Endothelial cell of umbilical vein (primary cell): ENCODE measurements around the gene SAMD4B. TPM values are rescaled to one million over a fixed set of nuclear protein-coding genes. Genes with fewer than 3 reads are reported as not detected.
A peak's percentile ranks its signal among the peaks of the same experiment; 100 is the strongest.

ENCODE experiments used
- BruUV-seq: library from RNA; stranded (reverse); fragments of 400-500 nt; replicated peaks from 2 replicates; lab custom pipeline; 2021; lab: Mats Ljungman, UMichigan
- CTCF ChIA-PET: fragments of 300-600, 350-600 bp; sonication (Branson Sonifier 250); formaldehyde crosslinking; loops from one replicate; lab custom pipeline; 2021; ENCODE audit warnings: antibody characterized with exemption, inconsistent platforms; lab: Charles Lee
- POLR2A ChIA-PET: fragments of 300-600, 350-600 bp; sonication (Branson Sonifier 250); formaldehyde crosslinking; loops from one replicate; lab custom pipeline; 2021; ENCODE audit warnings: antibody characterized with exemption, inconsistent platforms; lab: Charles Lee
- DNase-seq: peaks from one replicate; pipeline ENCODE4 v3.0.0-alpha.2; 2011; ENCODE audit warnings: low read depth, low spot score
- FAIRE-seq: peaks from 2 replicates; lab custom pipeline; 2011; peaks lifted over from hg19 to GRCh38; lab: Jason Lieb, UNC
- H2AFZ ChIP-seq: 2 replicates; pipeline ENCODE4 v1.6.0; 2012; ENCODE audit warnings: low read depth, low read length, control low read depth, inconsistent platforms
- H3K27ac ChIP-seq: 2 replicates; pipeline ENCODE4 v1.5.1; 2011; ENCODE audit warnings: low read depth, mild to moderate bottlenecking, control low read depth, low read length, moderate library complexity; ENCODE audit not compliant: insufficient read depth
- H3K27me3 ChIP-seq, 2 experiments: 2 replicates each; pipeline versions ENCODE4 v1.6.0 to v1.6.1; 2011; ENCODE audit warnings: low read length in 2 of 2, mixed read lengths in 1 of 2; ENCODE audit not compliant: control insufficient read depth in 2 of 2, insufficient read depth in 2 of 2
- H3K36me3 ChIP-seq, 2 experiments: 2 replicates in 1 of 2; 3 replicates in 1 of 2; pipeline ENCODE4 v1.5.1; 2011; ENCODE audit warnings: low read length in 2 of 2, mild to moderate bottlenecking in 1 of 2, moderate library complexity in 1 of 2; ENCODE audit not compliant: control insufficient read depth in 2 of 2, insufficient read depth in 2 of 2; ENCODE audit errors: extremely low read depth in 1 of 2
- H3K4me1 ChIP-seq: 3 replicates; pipeline ENCODE4 v1.5.1; 2011; ENCODE audit warnings: mild to moderate bottlenecking, low read length; ENCODE audit not compliant: control insufficient read depth, insufficient read depth; ENCODE audit errors: extremely low read depth
- H3K4me2 ChIP-seq: 2 replicates; pipeline ENCODE4 v1.6.1; 2011; ENCODE audit warnings: low read length, control low read depth, mixed read lengths; ENCODE audit not compliant: insufficient read depth
- H3K4me3 ChIP-seq, 3 experiments: fragments of 200-600 bp in 1 of 3; sonication (generic), shearing (Covaris generic) in 1 of 3; replicated peaks in 1 of 3; 2 replicates each; pipeline ENCODE4 v1.5.1; 2011 to 2016; ENCODE audit warnings: control low read depth in 3 of 3, low read length in 3 of 3, mild to moderate bottlenecking in 2 of 3, inconsistent platforms in 1 of 3, low read depth in 1 of 3, moderate library complexity in 1 of 3; ENCODE audit not compliant: insufficient read depth in 1 of 3
- H3K79me2 ChIP-seq: 2 replicates; pipeline ENCODE4 v1.6.0; 2012; ENCODE audit warnings: low read length, inconsistent platforms; ENCODE audit not compliant: control insufficient read depth, insufficient read depth
- H3K9ac ChIP-seq: replicated peaks from 2 replicates; pipeline ENCODE3; 2011; ENCODE audit warnings: low read length, control low read depth; ENCODE audit not compliant: insufficient read depth; ENCODE audit errors: extremely low read depth
- H3K9me1 ChIP-seq: replicated peaks from 3 replicates; pipeline ENCODE4 v1.6.0; 2011; ENCODE audit warnings: mild to moderate bottlenecking, low read length; ENCODE audit not compliant: control insufficient read depth, insufficient read depth; ENCODE audit errors: extremely low read depth
- H3K9me3 ChIP-seq: replicated peaks from 2 replicates; pipeline ENCODE4 v1.5.1; 2012; ENCODE audit warnings: low read length, inconsistent platforms; ENCODE audit not compliant: control insufficient read depth, insufficient read depth
- H4K20me1 ChIP-seq: replicated peaks from 2 replicates; pipeline ENCODE3; 2011; ENCODE audit warnings: mild to moderate bottlenecking, low read length; ENCODE audit not compliant: control insufficient read depth, insufficient read depth; ENCODE audit errors: extremely low read depth
- EZH2 ChIP-seq: IDR thresholded peaks from 2 replicates; pipeline ENCODE4 v1.6.1; 2012; ENCODE audit warnings: borderline replicate concordance, low read depth, mild to moderate bottlenecking, moderate library complexity, low read length, inconsistent platforms; ENCODE audit not compliant: severe bottlenecking
- FOS ChIP-seq: IDR thresholded peaks from 2 replicates; pipeline ENCODE4 v1.6.1; 2011; ENCODE audit warnings: mild to moderate bottlenecking, low read length, moderate library complexity, borderline replicate concordance; ENCODE audit not compliant: insufficient read depth
- GATA2 ChIP-seq: IDR thresholded peaks from 2 replicates; pipeline ENCODE4 v1.7.0; 2011; ENCODE audit warnings: low read depth, mild to moderate bottlenecking, moderate library complexity, mixed read lengths, low read length; ENCODE audit not compliant: insufficient read length, insufficient read depth
- JUN ChIP-seq: IDR thresholded peaks from 2 replicates; pipeline ENCODE4 v1.6.1; 2011; ENCODE audit warnings: borderline replicate concordance, low read depth; ENCODE audit not compliant: insufficient read length, insufficient read depth
- MYC ChIP-seq: IDR thresholded peaks from one replicate; pipeline ENCODE4 v1.6.1; 2011; ENCODE audit warnings: mild to moderate bottlenecking, low read depth, low read length
- POLR2A ChIP-seq: IDR thresholded peaks from 2 replicates; pipeline ENCODE4 v1.6.1; 2012; ENCODE audit warnings: low read depth, mild to moderate bottlenecking, control low read depth, low read length
- POLR2AphosphoS5 ChIP-seq: IDR thresholded peaks from 2 replicates; pipeline ENCODE4 v1.6.1; 2012; ENCODE audit warnings: low read depth, mild to moderate bottlenecking, control low read depth, low read length, moderate library complexity; ENCODE audit not compliant: insufficient read depth
- dilution Hi-C: fragments of 300-500 bp; cut with MboI; formaldehyde crosslinking; loops from one replicate; pipeline ENCODE4 v1.15.0; 2019; ENCODE audit warnings: low sequenced_read_pairs; ENCODE audit not compliant: extremely low pct_ligation_motif_present
- intact Hi-C: fragments of 100-400 bp; cut with micrococcal nuclease; formaldehyde crosslinking; loops from one replicate; pipeline ENCODE4 v1.10.0; 2022
- polyA plus RNA-seq, 4 experiments: library from polyadenylated mRNA; depleted of rRNA in 3 of 4; stranded (reverse) in 3 of 4; unstranded in 1 of 4; fragments of >200 nt; gene quantifications; 2 replicates each; pipeline versions ENCODE4 v1.2.1 to v1.2.3, GENCODE V29; 2011 to 2012; ENCODE audit warnings: missing spikeins in 1 of 4
- total RNA-seq: library from RNA; stranded (reverse); gene quantifications from 2 replicates; pipeline ENCODE4 v1.2.3, GENCODE V29; 2021
- TF ChIP-seq, protein P1 (sequence below), 2 donors: IDR thresholded peaks; 1 replicate in 1 of 2; 2 replicates in 1 of 2; pipeline ENCODE4 v1.5.1; 2011; ENCODE audit warnings: low read length in 2 of 2, mild to moderate bottlenecking in 2 of 2, moderate library complexity in 2 of 2, control low read depth in 1 of 2, inconsistent platforms in 1 of 2, low read depth in 1 of 2; ENCODE audit not compliant: insufficient read depth in 1 of 2; ENCODE audit errors: extremely low read depth in 1 of 2
- TF ChIP-seq, protein P2 (sequence below): IDR thresholded peaks from 2 replicates; pipeline ENCODE4 v1.6.1; 2011; ENCODE audit not compliant: insufficient read depth, insufficient read length

The SAMD4B gene
- total and polyA plus RNA-seq, 2 donors (not counting 3 experiments of a cell fraction or from before 2014, with no cell fraction given), result 82.1 to 84.2 TPM

DNA sequence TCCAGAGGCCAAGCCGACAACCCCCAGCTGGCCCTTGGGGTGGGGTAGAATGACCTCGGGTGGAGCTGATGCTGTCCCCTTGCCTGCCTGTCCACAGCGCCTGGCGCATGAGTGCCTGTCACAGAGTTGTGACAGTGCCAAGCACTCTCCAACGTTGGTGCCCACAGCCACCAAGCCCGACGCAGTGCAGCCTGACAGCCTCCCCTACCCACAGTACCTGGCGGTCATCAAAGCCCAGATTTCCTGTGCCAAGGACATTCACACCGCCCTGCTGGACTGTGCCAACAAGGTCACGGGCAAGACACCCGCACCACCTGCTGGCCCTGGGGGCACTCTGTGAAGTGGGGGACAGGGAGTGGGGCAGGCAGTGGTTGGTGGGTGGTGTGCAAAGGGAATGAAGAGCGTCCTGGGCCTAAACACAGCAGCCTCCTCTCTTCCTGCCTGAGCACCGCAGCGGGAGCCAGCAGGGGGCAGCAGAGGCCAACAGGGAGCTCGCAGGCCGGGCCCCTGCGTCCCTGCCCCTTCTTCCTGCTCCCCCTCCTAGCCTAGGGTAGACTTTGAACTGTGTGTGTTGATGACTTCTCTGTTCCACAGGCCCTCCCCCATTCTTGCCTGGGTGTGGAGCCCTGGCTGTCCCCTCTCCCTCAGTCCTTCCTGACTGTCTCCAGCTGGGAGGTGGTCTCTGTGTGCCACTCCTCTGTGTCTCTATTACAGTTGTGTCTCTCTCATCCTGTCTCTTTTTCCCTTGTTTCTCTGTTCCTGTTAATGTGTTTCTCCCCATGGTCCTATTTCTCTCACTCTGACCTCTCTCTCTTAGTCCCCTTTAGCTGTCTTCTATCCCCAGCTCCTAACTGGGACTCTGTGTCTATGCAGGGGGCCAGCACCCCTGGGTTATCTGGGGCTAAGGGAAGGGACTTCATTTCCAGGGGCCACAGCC is 55.4 kb downstream of the SAMD4B start:
- no peak overlapping the region for H3K4me3 ChIP-seq
- ChIA-PET POLR2A (interaction anchor here (1.0 to 1.2 kb wide), 2 partner anchors 9 to 14 kb away, joined by 8 to 10 read pairs; partner anchors contain the start of gene ZFP36), CTCF (interaction anchor here (0.5 to 4.5 kb wide), 20 partner anchors 10 to 464 kb away, joined by 3 to 147 read pairs (median 3); partner anchors contain the start of genes EID2B, PLEKHG2, RPS16 and SAMD4B)
- peak; percentile 94 for FAIRE-seq
- dilution Hi-C loops (no loop called here), intact Hi-C loops (loop anchor here (1.0 kb wide), 2 partner anchors 15 to 135 kb away; partner anchors contain the start of genes EID2B and PLEKHG2)
- H3K9me1 ChIP-seq, result no peaks in the 10 kb centered on the region
- peak; percentile 79 for DNase-seq
- H3K9ac ChIP-seq, result no peak overlapping the region
- H3K9me3 ChIP-seq, result no peaks in the 10 kb centered on the region
- no peaks in the 10 kb centered on the region for H4K20me1 ChIP-seq
- H3K27ac ChIP-seq, result peak overlapping the region; percentile 30
- no TSS peak for BruUV-seq
- no peak overlapping the region for H2AFZ ChIP-seq
- H3K79me2 ChIP-seq, result no peaks in the 10 kb centered on the region
- no peaks in the 10 kb centered on the region for H3K27me3 ChIP-seq
- H3K4me1 ChIP-seq, result peaks cover 8% of the 10 kb centered on the region
- no peak for TF ChIP-seq MYC
- TF ChIP-seq, protein P1, sequence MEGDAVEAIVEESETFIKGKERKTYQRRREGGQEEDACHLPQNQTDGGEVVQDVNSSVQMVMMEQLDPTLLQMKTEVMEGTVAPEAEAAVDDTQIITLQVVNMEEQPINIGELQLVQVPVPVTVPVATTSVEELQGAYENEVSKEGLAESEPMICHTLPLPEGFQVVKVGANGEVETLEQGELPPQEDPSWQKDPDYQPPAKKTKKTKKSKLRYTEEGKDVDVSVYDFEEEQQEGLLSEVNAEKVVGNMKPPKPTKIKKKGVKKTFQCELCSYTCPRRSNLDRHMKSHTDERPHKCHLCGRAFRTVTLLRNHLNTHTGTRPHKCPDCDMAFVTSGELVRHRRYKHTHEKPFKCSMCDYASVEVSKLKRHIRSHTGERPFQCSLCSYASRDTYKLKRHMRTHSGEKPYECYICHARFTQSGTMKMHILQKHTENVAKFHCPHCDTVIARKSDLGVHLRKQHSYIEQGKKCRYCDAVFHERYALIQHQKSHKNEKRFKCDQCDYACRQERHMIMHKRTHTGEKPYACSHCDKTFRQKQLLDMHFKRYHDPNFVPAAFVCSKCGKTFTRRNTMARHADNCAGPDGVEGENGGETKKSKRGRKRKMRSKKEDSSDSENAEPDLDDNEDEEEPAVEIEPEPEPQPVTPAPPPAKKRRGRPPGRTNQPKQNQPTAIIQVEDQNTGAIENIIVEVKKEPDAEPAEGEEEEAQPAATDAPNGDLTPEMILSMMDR (IDR thresholded peaks at IDR 0.05; ENCODE audit: extremely low read depth in 1 of 2, insufficient read depth in 1 of 2, low read depth in 1 of 2, low read length in 2 of 2), result peak; percentile 96 to 99
- TF ChIP-seq POLR2AphosphoS5, result peak; percentile 56
- no peak for TF ChIP-seq EZH2
- TF ChIP-seq POLR2A, result no peak
- no peak for TF ChIP-seq FOS
- TF ChIP-seq GATA2, result no peak
- TF ChIP-seq JUN, result no peak
- TF ChIP-seq, protein P2, sequence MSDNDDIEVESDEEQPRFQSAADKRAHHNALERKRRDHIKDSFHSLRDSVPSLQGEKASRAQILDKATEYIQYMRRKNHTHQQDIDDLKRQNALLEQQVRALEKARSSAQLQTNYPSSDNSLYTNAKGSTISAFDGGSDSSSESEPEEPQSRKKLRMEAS, result no peak
- no peak overlapping the region for H3K4me2 ChIP-seq
- peaks cover 0 to 15% of the 10 kb centered on the region in 2 experiments for H3K36me3 ChIP-seq
